ENCODE data around the gene SYNDIG1. TPM values are rescaled to one million over a fixed set of nuclear protein-coding genes. Genes with fewer than 3 reads are reported as not detected.

Gene SYNDIG1
- total RNA-seq, 1 donor from 2014 or later, result 0.49 TPM

DNA sequence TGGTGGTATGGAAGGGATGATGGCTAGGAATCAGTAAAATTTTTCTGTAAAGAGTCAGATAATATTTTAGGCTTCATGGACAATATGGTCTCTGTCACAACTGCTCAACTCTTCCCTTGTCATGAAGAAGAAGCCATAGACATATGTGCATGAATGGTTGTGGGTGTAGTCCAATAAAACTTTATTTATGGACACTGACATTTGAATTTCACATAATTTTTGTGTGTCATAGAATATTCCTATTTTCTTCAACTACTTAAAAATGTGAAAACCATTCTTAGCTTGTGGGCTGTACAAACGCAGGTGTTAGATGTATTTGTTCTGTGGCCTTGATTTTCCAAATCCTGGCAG, 59.9 kb downstream of the SYNDIG1 start:
- Mint-ChIP-seq H3K36me3 (ENCODE audit: low read depth) (peaks cover 3% of the 10 kb centered on the region), H3K9me3 (peaks cover 5% of the 10 kb centered on the region), H3K27me3 (ENCODE audit: low read depth) (peaks cover 4% of the 10 kb centered on the region), H3K4me1 (no peaks in the 10 kb centered on the region), H3K4me3 (no peak overlapping the region), H3K27ac (ENCODE audit: unreplicated experiment) (no peak overlapping the region)
- no peak for DNase-seq (ENCODE audit: low read depth, low spot score)
- TF ChIP-seq, protein P1, sequence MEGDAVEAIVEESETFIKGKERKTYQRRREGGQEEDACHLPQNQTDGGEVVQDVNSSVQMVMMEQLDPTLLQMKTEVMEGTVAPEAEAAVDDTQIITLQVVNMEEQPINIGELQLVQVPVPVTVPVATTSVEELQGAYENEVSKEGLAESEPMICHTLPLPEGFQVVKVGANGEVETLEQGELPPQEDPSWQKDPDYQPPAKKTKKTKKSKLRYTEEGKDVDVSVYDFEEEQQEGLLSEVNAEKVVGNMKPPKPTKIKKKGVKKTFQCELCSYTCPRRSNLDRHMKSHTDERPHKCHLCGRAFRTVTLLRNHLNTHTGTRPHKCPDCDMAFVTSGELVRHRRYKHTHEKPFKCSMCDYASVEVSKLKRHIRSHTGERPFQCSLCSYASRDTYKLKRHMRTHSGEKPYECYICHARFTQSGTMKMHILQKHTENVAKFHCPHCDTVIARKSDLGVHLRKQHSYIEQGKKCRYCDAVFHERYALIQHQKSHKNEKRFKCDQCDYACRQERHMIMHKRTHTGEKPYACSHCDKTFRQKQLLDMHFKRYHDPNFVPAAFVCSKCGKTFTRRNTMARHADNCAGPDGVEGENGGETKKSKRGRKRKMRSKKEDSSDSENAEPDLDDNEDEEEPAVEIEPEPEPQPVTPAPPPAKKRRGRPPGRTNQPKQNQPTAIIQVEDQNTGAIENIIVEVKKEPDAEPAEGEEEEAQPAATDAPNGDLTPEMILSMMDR (conservative IDR thresholded peaks at IDR 0.05), result no peak

DNA sequence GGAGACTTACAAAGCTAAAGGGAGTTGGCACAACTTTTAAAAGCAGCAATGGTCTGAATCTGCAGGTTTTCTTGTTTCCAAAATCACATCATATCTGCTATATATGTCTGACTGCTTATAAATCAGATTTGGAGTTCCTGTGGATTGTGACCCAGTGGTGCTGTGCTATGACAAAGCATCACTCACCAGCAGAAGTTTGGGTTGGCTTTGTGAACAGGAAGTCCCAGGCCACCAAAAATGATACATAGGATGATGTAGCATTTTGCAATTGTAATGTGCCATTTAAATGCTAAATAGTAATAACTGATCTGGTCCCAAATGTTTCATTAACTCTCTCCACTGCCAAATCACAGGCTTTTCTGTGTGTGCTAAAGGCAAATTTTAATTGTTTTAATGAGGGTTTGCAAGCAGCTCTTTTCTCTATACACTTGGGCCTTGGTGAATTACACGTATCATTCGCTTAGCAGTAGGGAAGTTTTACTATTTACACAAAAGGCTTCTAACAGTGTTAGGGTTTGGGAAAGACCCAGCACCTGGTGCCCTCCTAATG, 60.8 kb downstream of the SYNDIG1 start:
- no peak overlapping the region for H3K27ac Mint-ChIP-seq (ENCODE audit: unreplicated experiment)
- TF ChIP-seq, protein P1 (conservative IDR thresholded peaks at IDR 0.05), result no peak
- peaks cover 3% of the 10 kb centered on the region for H3K36me3 Mint-ChIP-seq (ENCODE audit: low read depth)
- H3K27me3 Mint-ChIP-seq (ENCODE audit: low read depth), result peaks cover 4% of the 10 kb centered on the region
- no peak overlapping the region for H3K4me3 Mint-ChIP-seq
- DNase-seq (ENCODE audit: low read depth, low spot score), result no peak
- no peaks in the 10 kb centered on the region for H3K4me1 Mint-ChIP-seq
- peaks cover 5% of the 10 kb centered on the region for H3K9me3 Mint-ChIP-seq

DNA sequence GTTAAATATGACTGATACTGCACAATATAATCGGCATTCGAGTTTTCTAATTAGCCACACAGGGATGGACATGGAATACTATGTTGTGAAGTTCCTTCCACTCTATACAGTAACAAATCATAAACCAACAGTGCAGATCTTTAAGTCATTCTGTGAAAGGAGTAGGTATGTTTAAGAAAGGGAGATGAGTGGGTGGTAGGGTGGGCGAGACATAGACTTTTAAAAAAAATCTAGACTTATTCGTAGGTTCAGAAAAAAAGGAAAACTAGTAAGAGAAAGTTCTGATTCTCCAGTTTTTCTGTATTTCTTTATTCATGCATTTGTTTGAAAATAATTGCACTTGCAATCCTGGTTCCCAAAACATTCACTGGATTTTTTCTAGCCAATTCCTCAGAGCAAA, 61.8 kb downstream of the SYNDIG1 start:
- H3K27ac Mint-ChIP-seq (ENCODE audit: unreplicated experiment), result no peak overlapping the region
- H3K9me3 Mint-ChIP-seq, result peaks cover 5% of the 10 kb centered on the region
- H3K36me3 Mint-ChIP-seq (ENCODE audit: low read depth), result peaks cover 3% of the 10 kb centered on the region
- no peak for DNase-seq (ENCODE audit: low read depth, low spot score)
- H3K4me3 Mint-ChIP-seq, result no peak overlapping the region
- TF ChIP-seq, protein P1 (conservative IDR thresholded peaks at IDR 0.05), result no peak
- H3K4me1 Mint-ChIP-seq, result no peaks in the 10 kb centered on the region
- peaks cover 4% of the 10 kb centered on the region for H3K27me3 Mint-ChIP-seq (ENCODE audit: low read depth)

DNA sequence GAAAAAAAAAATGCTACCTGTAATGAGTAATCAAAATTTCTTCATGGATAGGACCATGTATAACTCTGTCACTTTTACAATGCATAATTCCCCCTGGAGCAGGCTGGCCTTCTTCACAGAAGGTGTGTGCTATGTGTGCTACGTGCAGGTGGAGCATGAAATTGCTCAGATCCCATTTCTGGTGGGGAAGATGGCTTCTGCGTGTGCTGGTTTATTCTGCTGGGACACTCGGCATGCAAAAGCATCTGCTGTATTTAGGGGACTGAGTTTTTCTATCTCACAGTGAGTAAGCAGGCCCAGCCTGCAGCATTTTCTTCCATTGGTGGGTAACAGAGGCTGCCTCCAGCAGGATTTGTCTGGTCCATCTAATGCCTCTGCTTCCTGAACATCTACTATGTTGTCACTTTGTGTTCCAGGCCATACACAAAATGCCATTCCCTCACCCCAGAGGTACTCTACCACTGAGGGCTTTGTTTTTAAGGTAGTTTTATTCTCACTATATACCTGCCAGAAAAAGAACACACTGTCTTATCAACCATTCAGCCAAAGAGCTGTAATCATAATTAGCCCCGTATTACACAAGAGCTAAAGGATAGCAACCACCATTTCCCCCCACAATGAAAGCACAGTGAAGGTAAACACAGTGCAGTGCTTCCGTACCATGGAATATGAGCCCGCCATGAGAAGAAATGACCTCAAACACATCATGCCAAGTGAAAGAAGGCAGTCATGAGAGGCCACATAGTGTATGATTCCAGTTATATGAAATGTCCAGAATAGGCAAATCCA, 62.4 kb downstream of the SYNDIG1 start:
- H3K27me3 Mint-ChIP-seq (ENCODE audit: low read depth), result peaks cover 4% of the 10 kb centered on the region
- H3K36me3 Mint-ChIP-seq (ENCODE audit: low read depth), result peaks cover 3% of the 10 kb centered on the region
- peaks cover 5% of the 10 kb centered on the region for H3K9me3 Mint-ChIP-seq
- H3K4me1 Mint-ChIP-seq, result no peaks in the 10 kb centered on the region
- no peak for DNase-seq (ENCODE audit: low read depth, low spot score)
- H3K4me3 Mint-ChIP-seq, result no peak overlapping the region
- TF ChIP-seq, protein P1 (conservative IDR thresholded peaks at IDR 0.05), result no peak
- no peak overlapping the region for H3K27ac Mint-ChIP-seq (ENCODE audit: unreplicated experiment)

DNA sequence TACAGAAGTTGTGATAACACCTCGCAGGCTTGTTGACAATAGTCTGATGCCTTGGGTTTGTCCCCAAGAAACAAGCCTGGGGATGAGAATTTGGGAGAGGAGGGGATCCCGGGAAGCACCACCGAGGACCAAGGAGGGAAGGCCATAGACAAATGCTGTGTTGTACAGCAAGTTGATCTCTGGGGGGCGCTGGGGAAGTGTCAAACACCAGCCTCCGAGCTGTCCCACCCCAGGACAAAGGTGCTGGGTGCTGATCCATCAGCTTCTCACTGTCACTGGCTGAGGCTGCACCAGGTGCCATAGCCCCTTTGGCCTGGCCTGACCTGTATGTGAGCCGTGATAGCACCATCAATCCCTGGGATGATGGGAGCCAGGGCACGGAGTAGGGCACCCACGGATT, 64.0 kb downstream of the SYNDIG1 start:
- peaks cover 5% of the 10 kb centered on the region for H3K9me3 Mint-ChIP-seq
- no peak overlapping the region for H3K4me3 Mint-ChIP-seq
- no peaks in the 10 kb centered on the region for H3K4me1 Mint-ChIP-seq
- TF ChIP-seq, protein P1 (conservative IDR thresholded peaks at IDR 0.05), result no peak
- H3K27me3 Mint-ChIP-seq (ENCODE audit: low read depth), result peaks cover 14% of the 10 kb centered on the region
- H3K36me3 Mint-ChIP-seq (ENCODE audit: low read depth), result peaks cover 3% of the 10 kb centered on the region
- no peak for DNase-seq (ENCODE audit: low read depth, low spot score)
- no peak overlapping the region for H3K27ac Mint-ChIP-seq (ENCODE audit: unreplicated experiment)
